K562 (cell line): Measurements from ENCODE around the gene TANGO6. TPM values are rescaled to one million over a fixed set of nuclear protein-coding genes. Genes with fewer than 3 reads are reported as not detected.
A peak's percentile ranks its signal among the peaks of the same experiment; 100 is the strongest.
"Not testable (repeated sequence)": the region's sequence is repeated elsewhere in the genome, so short reads cannot be mapped to it uniquely, and the experiment has no call there.

Experiments used
- ATAC-seq: fragments of 200-7000 bp; cut with Tn5 transposase; 3 replicates; pipeline ENCODE4 v1.9.1; 2020; ENCODE audit warnings: moderate library complexity
- BruUV-seq: library from RNA; stranded (reverse); fragments of 400-500 nt; replicated peaks from 2 replicates; lab custom pipeline; 2021; lab: Mats Ljungman, UMichigan
- CTCF ChIA-PET: fragments of 300-600 bp; formaldehyde crosslinking; extraction: SDS; loops from one replicate; lab custom pipeline; 2021; ENCODE audit warnings: low intra/inter-chr PET ratio; lab: Yijun Ruan, JAX
- POLR2A ChIA-PET: fragments of 300-600, 350-650 bp; sonication (Branson Sonifier 250); formaldehyde crosslinking; extraction: SDS; loops from one replicate; lab custom pipeline; 2021; ENCODE audit warnings: antibody characterized with exemption, inconsistent platforms; lab: Yijun Ruan, JAX
- DNase-seq, 4 experiments: peaks; one replicate each; pipeline versions ENCODE4 v3.0.0 to v3.0.0-alpha.2; 2011 to 2018; ENCODE audit warnings: low spot score in 3 of 4, mixed read lengths in 3 of 4; ENCODE audit errors: extremely low read depth in 1 of 4
- FAIRE-seq: peaks from 2 replicates; lab custom pipeline; 2011; peaks lifted over from hg19 to GRCh38; lab: Jason Lieb, UNC
- H2AFZ ChIP-seq: 2 replicates; pipeline ENCODE4 v1.6.0; 2011; ENCODE audit warnings: low read depth, low read length, control low read depth, inconsistent platforms
- H3K27ac ChIP-seq: fragments of 200-600 bp; 3 replicates; pipeline ENCODE4 v1.8.0; 2011; ENCODE audit warnings: low read depth, mild to moderate bottlenecking, control low read depth, inconsistent platforms, low read length, moderate library complexity, mixed read lengths; ENCODE audit errors: extremely low read depth
- H3K27me3 ChIP-seq, 2 experiments: fragments of 300-600 bp in 1 of 2; 2 replicates in 1 of 2; 3 replicates in 1 of 2; pipeline versions ENCODE4 v1.6.0 to v1.8.0; 2011; ENCODE audit warnings: inconsistent platforms in 2 of 2, low read length in 2 of 2, mild to moderate bottlenecking in 1 of 2, mixed read lengths in 1 of 2, moderate library complexity in 1 of 2; ENCODE audit not compliant: control insufficient read depth in 2 of 2, insufficient read depth in 2 of 2
- H3K36me3 ChIP-seq: fragments of 300-600 bp; 3 replicates; pipeline ENCODE4 v1.8.0; 2011; ENCODE audit warnings: mild to moderate bottlenecking, low read length, inconsistent platforms; ENCODE audit not compliant: control insufficient read depth, insufficient read depth
- H3K4me1 ChIP-seq, 2 experiments: fragments of 200-600 bp in 1 of 2; replicated peaks in 1 of 2; 2 replicates in 1 of 2; 3 replicates in 1 of 2; pipeline versions ENCODE4 v1.5.1 to v1.8.0; 2011; ENCODE audit warnings: inconsistent platforms in 2 of 2, low read length in 2 of 2, mild to moderate bottlenecking in 1 of 2, mixed read lengths in 1 of 2, moderate library complexity in 1 of 2; ENCODE audit not compliant: control insufficient read depth in 2 of 2, insufficient read depth in 2 of 2
- H3K4me2 ChIP-seq: 2 replicates; pipeline ENCODE4 v1.6.1; 2011; ENCODE audit warnings: low read length, control low read depth, inconsistent platforms, mixed read lengths; ENCODE audit not compliant: insufficient read depth
- H3K4me3 ChIP-seq: fragments of 200-600 bp; sonication (generic), shearing (Covaris generic); 2 replicates; pipeline ENCODE4 v1.5.1; 2016; ENCODE audit warnings: control low read depth, inconsistent platforms
- H3K79me2 ChIP-seq: fragments of 200-600 bp; 3 replicates; pipeline ENCODE4 v1.8.0; 2011; ENCODE audit warnings: low read length, inconsistent platforms; ENCODE audit not compliant: control insufficient read depth, insufficient read depth
- H3K9ac ChIP-seq, 2 experiments: 2 replicates each; pipeline versions ENCODE4 v1.6.0 to v1.6.1; 2011; ENCODE audit warnings: low read depth in 2 of 2, low read length in 2 of 2, control low read depth in 1 of 2, inconsistent platforms in 1 of 2, mild to moderate bottlenecking in 1 of 2, mixed read lengths in 1 of 2; ENCODE audit not compliant: insufficient read depth in 1 of 2
- H3K9me1 ChIP-seq: one replicate; pipeline ENCODE4 v1.6.0; 2011; ENCODE audit warnings: inconsistent platforms, mild to moderate bottlenecking, low read length, moderate library complexity; ENCODE audit not compliant: control insufficient read depth, insufficient read depth
- H3K9me3 ChIP-seq: replicated peaks from 2 replicates; pipeline ENCODE4 v1.5.1; 2011; ENCODE audit warnings: low read depth, low read length, inconsistent platforms; ENCODE audit not compliant: control insufficient read depth, insufficient read depth
- H4K20me1 ChIP-seq: replicated peaks from 2 replicates; pipeline ENCODE4 v1.6.1; 2011; ENCODE audit warnings: low read length, inconsistent platforms, mixed read lengths; ENCODE audit not compliant: control insufficient read depth, insufficient read depth
- ZBTB33 ChIP-seq: sonication (generic); formaldehyde crosslinking; IDR thresholded peaks from 2 replicates; pipeline ENCODE4 v1.8.1; 2023; ENCODE audit warnings: mild to moderate bottlenecking, missing genetic modification reagents
- WGBS: fragments of 100-300 bp; shearing (Covaris generic); methylation state at CpG from one replicate; pipeline ENCODE4 v1.1.6; 2016; ENCODE audit warnings: low coverage, mixed read lengths; ENCODE audit not compliant: insufficient coverage; ENCODE audit errors: missing lambda C conversion rate; 5-methylcytosine and 5-hydroxymethylcytosine counted together
- in situ Hi-C: fragments of 300-500 bp; cut with MboI; formaldehyde crosslinking; loops from 4 replicates; pipeline ENCODE4 v1.15.0; 2018; ENCODE audit warnings: inconsistent platforms, mixed read lengths
- intact Hi-C: fragments of 100-400 bp; cut with micrococcal nuclease; formaldehyde crosslinking; loops from 2 replicates; pipeline ENCODE4 v1.14.2; 2022
- polyA plus RNA-seq, 8 experiments: library from polyadenylated mRNA; depleted of rRNA in 4 of 8; stranded (reverse) in 5 of 8; unstranded in 3 of 8; fragments of >200 nt; fragmentation: Nextera tagmentation in 2 of 8; fragmentation: Illumina TruSeq in 1 of 8; extraction: Ambion mirVana in 2 of 8; extraction: Trizol in 1 of 8; gene quantifications; 2 replicates each; pipeline versions ENCODE4 v1.2.1 to v1.2.3, GENCODE V29; 2011 to 2014; ENCODE audit warnings: inconsistent platforms in 1 of 8, missing spikeins in 1 of 8
- total RNA-seq, 7 experiments: library from RNA; depleted of rRNA in 6 of 7; stranded (reverse); fragments of >200 nt in 6 of 7; fragmentation: Illumina TruSeq in 2 of 7; extraction: Trizol in 2 of 7; gene quantifications; 2 replicates each; pipeline versions ENCODE4 v1.2.1 to v1.2.3, GENCODE V29; 2011 to 2021; ENCODE audit warnings: low replicate concordance in 1 of 7

The TANGO6 gene
- total and polyA plus RNA-seq, 9 of the 15 experiments (the other 6 are each of a cell fraction or from before 2014, with no cell fraction given) = 1.6 to 15.2 (median 9.6) TPM

GRCh38 chr16:69126801-69127200 is 283.5 kb downstream of the TANGO6 start:
- H3K4me2 ChIP-seq, H2AFZ ChIP-seq, BruUV-seq, H3K4me1 ChIP-seq, H4K20me1 ChIP-seq, H3K9me1 ChIP-seq, ATAC-seq, H3K9ac ChIP-seq, H3K9me3 ChIP-seq, H3K27me3 ChIP-seq, in situ Hi-C loops, DNase-seq, H3K4me3 ChIP-seq, H3K27ac ChIP-seq, FAIRE-seq: not testable (repeated sequence)
- H3K36me3 ChIP-seq = peaks cover 55% of the 10 kb centered on the region
- TF ChIP-seq ZBTB33 (CRISPR knock-in tag) = peak; percentile 44; the same call in 1 of the 2 replicates
- ChIA-PET CTCF (interaction anchor here (0.5 to 1.1 kb wide), 2 partner anchors 272 to 279 kb away, joined by 3 to 4 read pairs; no protein-coding TSS in a partner anchor), POLR2A (interaction anchor here (1.8 kb wide), 1 partner anchor 11 kb away, joined by 4 read pairs; no protein-coding TSS in a partner anchor)
- 97% methylated on average over 8 of the region's 10 CpGs for WGBS
- intact Hi-C loops = loop anchor here (10.0 kb wide), 1 partner anchor 422 kb away; no protein-coding TSS in a partner anchor
- H3K79me2 ChIP-seq = peaks cover 73% of the 10 kb centered on the region
